ENCODE data around the gene ANTKMT.

DNA sequence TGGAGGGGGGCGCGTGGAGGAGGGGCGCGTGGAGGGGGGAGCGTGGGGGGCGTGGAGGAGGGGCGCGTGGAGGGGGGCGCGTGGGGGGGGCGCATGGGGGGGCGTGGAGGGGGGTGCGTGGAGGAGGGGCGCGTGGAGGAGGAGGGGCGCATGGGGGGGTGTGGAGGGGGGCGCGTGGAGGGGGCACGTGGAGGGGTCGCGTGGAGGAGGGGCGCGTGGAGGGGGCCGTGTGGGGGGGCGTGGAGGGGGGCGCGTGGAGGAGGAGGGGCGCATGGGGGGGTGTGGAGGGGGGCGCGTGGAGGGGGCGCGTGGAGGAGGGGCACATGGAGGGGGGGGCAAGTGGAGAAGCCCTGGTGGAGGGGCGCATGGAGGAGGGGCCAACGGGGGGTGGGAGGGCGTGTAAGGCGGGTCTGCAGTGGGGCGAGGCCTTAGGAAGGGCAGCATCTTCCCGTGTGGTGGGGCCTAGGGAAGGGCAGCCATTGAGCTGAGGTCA lies 46.8 kb downstream of the ANTKMT start:
- TF ChIP-seq ZBTB7A (IDR thresholded peaks at IDR 0.05; ENCODE audit: low read depth): no peak
- TF ChIP-seq TAF1 (IDR thresholded peaks at IDR 0.05; ENCODE audit: low read depth): no peak
- TF ChIP-seq EGR1 (IDR thresholded peaks at IDR 0.05): no peak
- TF ChIP-seq RAD21 (IDR thresholded peaks at IDR 0.05; ENCODE audit: low read depth): no peak
- TF ChIP-seq TEAD4 (IDR thresholded peaks at IDR 0.05): no peak
- no peak for TF ChIP-seq CREB1 (IDR thresholded peaks at IDR 0.05; ENCODE audit: low read depth)
- no peak for TF ChIP-seq YY1 (IDR thresholded peaks at IDR 0.05; ENCODE audit: low read depth)
